ENCODE results near the gene POLR3GL. TPM values are rescaled to one million over a fixed set of nuclear protein-coding genes. Genes with fewer than 3 reads are reported as not detected.

The POLR3GL gene
- total RNA-seq, 1 experiment from 2014 or later = 10.6 TPM

DNA sequence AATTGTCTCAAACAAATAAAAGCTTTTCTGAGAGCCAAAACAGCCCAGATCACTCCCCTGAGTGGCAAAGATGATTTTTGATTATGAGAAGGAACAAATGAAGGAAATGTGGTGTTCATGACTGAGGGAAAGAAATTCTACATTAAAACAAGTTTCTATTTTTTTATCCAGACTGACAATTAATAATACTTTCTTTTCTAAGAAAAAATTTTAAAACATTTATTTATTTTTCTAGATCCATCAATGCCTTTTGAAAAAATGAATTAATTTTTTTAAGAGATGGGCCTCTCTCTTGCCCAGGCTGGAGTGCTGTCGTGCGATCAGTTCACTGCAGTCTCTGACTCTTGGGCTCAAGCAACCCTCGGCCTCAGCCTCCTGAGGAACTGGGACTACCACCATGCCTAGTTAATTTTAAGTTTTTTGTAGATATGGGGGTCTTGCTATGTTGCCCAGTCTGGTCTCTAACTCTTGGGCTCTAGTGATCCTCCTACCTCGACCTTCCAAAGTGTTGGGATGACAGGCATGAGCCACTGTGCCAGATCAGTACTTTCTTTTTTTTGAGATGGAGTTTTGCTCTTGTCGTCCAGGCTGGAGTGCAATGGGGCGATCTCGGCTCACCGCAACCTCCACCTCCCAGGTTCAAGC is 43.1 kb downstream of the POLR3GL start:
- no peaks in the 10 kb centered on the region for H3K9me3 ChIP-seq (ENCODE audit: insufficient read depth, low read depth)
- DNase-seq = no peak
- H3K79me2 ChIP-seq (ENCODE audit: low read depth) = no peaks in the 10 kb centered on the region
- ChIA-PET POLR2A (ENCODE audit: unreplicated experiment) (interaction anchor here (0.6 to 0.7 kb wide), 2 partner anchors 28 to 80 kb away, joined by 4 to 14 read pairs; partner anchors contain the start of gene RBM8A), CTCF (interaction anchor here (0.6 to 2.9 kb wide), 4 partner anchors 9 to 256 kb away, joined by 3 to 24 read pairs (median 5); no protein-coding TSS in a partner anchor)
- no peak overlapping the region for H2AFZ ChIP-seq
- no peak overlapping the region for H3K4me3 ChIP-seq
- no peaks in the 10 kb centered on the region for H3K27me3 ChIP-seq (ENCODE audit: insufficient read depth, low read depth)
- peaks cover 25% of the 10 kb centered on the region for H3F3A ChIP-seq (ENCODE audit: insufficient read depth, low read depth)
- no peak overlapping the region for H3K4me2 ChIP-seq
- intact Hi-C loops (cut with micrococcal nuclease; ENCODE audit: unreplicated experiment) = loop anchor here (2.0 kb wide), 1 partner anchor 29 kb away; no protein-coding TSS in a partner anchor
- H3K36me3 ChIP-seq (ENCODE audit: low read depth) = no peaks in the 10 kb centered on the region
- TF ChIP-seq EZH2 (IDR thresholded peaks at IDR 0.05; ENCODE audit: low read depth) = no peak
- TF ChIP-seq, protein P1, sequence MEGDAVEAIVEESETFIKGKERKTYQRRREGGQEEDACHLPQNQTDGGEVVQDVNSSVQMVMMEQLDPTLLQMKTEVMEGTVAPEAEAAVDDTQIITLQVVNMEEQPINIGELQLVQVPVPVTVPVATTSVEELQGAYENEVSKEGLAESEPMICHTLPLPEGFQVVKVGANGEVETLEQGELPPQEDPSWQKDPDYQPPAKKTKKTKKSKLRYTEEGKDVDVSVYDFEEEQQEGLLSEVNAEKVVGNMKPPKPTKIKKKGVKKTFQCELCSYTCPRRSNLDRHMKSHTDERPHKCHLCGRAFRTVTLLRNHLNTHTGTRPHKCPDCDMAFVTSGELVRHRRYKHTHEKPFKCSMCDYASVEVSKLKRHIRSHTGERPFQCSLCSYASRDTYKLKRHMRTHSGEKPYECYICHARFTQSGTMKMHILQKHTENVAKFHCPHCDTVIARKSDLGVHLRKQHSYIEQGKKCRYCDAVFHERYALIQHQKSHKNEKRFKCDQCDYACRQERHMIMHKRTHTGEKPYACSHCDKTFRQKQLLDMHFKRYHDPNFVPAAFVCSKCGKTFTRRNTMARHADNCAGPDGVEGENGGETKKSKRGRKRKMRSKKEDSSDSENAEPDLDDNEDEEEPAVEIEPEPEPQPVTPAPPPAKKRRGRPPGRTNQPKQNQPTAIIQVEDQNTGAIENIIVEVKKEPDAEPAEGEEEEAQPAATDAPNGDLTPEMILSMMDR (conservative IDR thresholded peaks at IDR 0.05) = peak; percentile 37; the same call in 1 of the 2 replicates
- H3K27ac ChIP-seq = no peak overlapping the region
- no TSS peak for BruUV-seq (replicated peaks)
- no peaks in the 10 kb centered on the region for H4K20me1 ChIP-seq (ENCODE audit: insufficient read depth)
- H3K4me1 ChIP-seq (replicated peaks; ENCODE audit: insufficient read depth) = peaks cover 3% of the 10 kb centered on the region; the same call in 1 of the 2 replicates
- H3K9me2 ChIP-seq (ENCODE audit: insufficient read depth) = no peaks in the 10 kb centered on the region

DNA sequence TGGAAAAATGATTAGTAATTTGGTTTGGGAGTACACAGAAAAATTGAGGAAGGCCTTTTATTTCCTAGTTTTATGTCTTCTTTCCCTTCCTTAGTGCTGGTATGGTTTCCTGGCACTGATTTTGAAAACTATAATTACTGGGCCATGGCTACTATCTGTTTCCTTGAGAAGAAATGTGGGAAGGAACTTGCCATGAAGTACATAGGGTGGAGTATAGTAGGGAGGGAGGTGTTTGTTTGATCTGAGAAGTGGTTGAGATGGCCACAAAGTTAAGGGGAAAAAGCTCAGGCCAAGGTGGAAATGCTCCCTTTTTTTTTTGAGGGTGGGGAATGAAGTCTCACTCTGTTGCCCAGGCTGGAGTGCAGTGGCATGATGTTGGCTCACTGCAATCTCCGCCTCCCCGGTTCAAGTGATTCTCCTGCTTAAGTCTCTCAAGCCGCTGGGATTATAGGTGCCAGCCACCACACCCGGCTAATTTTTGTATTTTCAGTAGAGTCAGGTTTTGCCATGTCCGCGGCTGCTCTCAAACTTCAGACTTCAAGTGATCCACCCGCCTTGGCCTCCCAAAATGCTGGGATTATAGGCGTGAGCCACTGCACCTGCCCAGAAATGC is 45.7 kb downstream of the POLR3GL start:
- H3K4me1 ChIP-seq (replicated peaks; ENCODE audit: insufficient read depth) = peaks cover 3% of the 10 kb centered on the region; the same call in 1 of the 2 replicates
- DNase-seq = no peak
- H3K27ac ChIP-seq = no peak overlapping the region; the same call in 1 of the 2 replicates
- BruUV-seq (replicated peaks) = no TSS peak
- intact Hi-C loops (cut with micrococcal nuclease; ENCODE audit: unreplicated experiment) = loop anchor here (1.0 to 5.0 kb wide), 3 partner anchors 93 to 163 kb away; partner anchors contain the start of genes NUDT17 and PEX11B
- H3K9me2 ChIP-seq (ENCODE audit: insufficient read depth) = no peaks in the 10 kb centered on the region
- H3K9me3 ChIP-seq (ENCODE audit: insufficient read depth, low read depth) = no peaks in the 10 kb centered on the region
- no peaks in the 10 kb centered on the region for H3K36me3 ChIP-seq (ENCODE audit: low read depth)
- TF ChIP-seq EZH2 (IDR thresholded peaks at IDR 0.05; ENCODE audit: low read depth) = no peak
- TF ChIP-seq, protein P1 (conservative IDR thresholded peaks at IDR 0.05) = no peak
- no peak overlapping the region for H3K4me2 ChIP-seq
- H3K27me3 ChIP-seq (ENCODE audit: insufficient read depth, low read depth) = no peaks in the 10 kb centered on the region
- H3K4me3 ChIP-seq = no peak overlapping the region
- no peaks in the 10 kb centered on the region for H3K79me2 ChIP-seq (ENCODE audit: low read depth)
- peaks cover 25% of the 10 kb centered on the region for H3F3A ChIP-seq (ENCODE audit: insufficient read depth, low read depth)
- ChIA-PET CTCF (no interaction called here), POLR2A (ENCODE audit: unreplicated experiment) (no interaction called here)
- H4K20me1 ChIP-seq (ENCODE audit: insufficient read depth) = no peaks in the 10 kb centered on the region
- no peak overlapping the region for H2AFZ ChIP-seq

DNA sequence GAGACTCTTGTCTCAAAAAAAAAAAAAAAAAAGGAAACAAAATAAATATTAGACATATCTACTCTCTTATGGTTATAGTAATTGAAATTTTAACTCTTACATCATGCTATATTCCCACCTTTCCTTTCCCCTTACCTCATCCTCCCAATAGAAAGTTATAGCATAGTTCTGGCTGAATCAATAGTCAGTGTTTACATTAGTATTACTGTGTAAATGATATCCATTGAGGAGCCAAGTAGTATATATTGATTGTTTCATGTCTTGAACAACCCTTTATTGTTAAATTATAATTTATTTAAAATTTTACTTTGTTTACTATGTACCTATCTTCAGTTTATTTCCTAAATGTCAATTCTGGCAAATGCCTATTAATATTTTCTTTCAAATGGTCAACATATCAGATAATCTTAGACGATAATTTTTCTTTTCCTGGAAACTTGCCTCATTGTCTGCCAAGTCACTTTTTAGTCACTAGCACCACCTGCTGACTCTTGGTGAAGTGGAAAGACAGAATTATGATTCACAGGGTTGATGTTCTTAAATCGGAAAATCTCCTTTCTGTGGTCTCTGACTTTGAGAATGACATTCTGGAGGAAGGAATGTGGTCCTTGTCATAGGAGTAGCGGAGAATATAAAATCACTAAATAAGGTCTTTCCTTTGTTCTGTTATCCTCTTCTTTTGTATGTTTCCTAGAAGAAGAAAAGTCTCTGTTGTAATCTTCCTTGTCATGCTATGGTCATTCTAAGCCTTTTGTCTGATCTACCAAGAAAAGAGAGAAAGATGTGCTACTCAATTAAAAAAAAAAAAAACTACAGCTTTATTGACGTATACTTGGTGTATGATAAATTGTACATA is 48.4 kb downstream of the POLR3GL start:
- H3K79me2 ChIP-seq (ENCODE audit: low read depth) = no peaks in the 10 kb centered on the region
- no peak overlapping the region for H3K4me3 ChIP-seq
- no peaks in the 10 kb centered on the region for H3K9me2 ChIP-seq (ENCODE audit: insufficient read depth)
- H3K9me3 ChIP-seq (ENCODE audit: insufficient read depth, low read depth) = no peaks in the 10 kb centered on the region
- DNase-seq = peak; percentile 43 to 80
- no peaks in the 10 kb centered on the region; the same call in 1 of the 2 replicates for H3K4me1 ChIP-seq (replicated peaks; ENCODE audit: insufficient read depth)
- no peak overlapping the region for H3K27ac ChIP-seq
- intact Hi-C loops (cut with micrococcal nuclease; ENCODE audit: unreplicated experiment) = loop anchor here (5.0 kb wide), 2 partner anchors 96 to 166 kb away; partner anchors contain the start of genes NUDT17 and PEX11B
- no peaks in the 10 kb centered on the region for H3K27me3 ChIP-seq (ENCODE audit: insufficient read depth, low read depth)
- H2AFZ ChIP-seq = no peak overlapping the region
- no peak overlapping the region for H3K4me2 ChIP-seq
- no peak for TF ChIP-seq EZH2 (IDR thresholded peaks at IDR 0.05; ENCODE audit: low read depth)
- TF ChIP-seq, protein P1 (conservative IDR thresholded peaks at IDR 0.05) = peak; percentile 82
- ChIA-PET POLR2A (ENCODE audit: unreplicated experiment) (interaction anchor here (0.7 kb wide), 1 partner anchor 289 kb away, joined by 3 read pairs; no protein-coding TSS in a partner anchor), CTCF (interaction anchor here (0.6 to 0.8 kb wide), 2 partner anchors 34 to 94 kb away, joined by 3 to 4 read pairs; partner anchors contain the start of gene PEX11B)
- no peaks in the 10 kb centered on the region for H3K36me3 ChIP-seq (ENCODE audit: low read depth)
- no peaks in the 10 kb centered on the region for H4K20me1 ChIP-seq (ENCODE audit: insufficient read depth)
- H3F3A ChIP-seq (ENCODE audit: insufficient read depth, low read depth) = peaks cover 17% of the 10 kb centered on the region; the same call in 1 of the 2 replicates
- BruUV-seq (replicated peaks) = no TSS peak

Measured in PC-9 (cell line).